ACHN (cell line): Measurements from ENCODE around the gene FARP2.
A peak's percentile ranks its signal among the peaks of the same experiment; 100 is the strongest.
"Not testable (repeated sequence)": the region's sequence is repeated elsewhere in the genome, so short reads cannot be mapped to it uniquely, and the experiment has no call there.

Experiments
- DNase-seq: peaks from one replicate; pipeline ENCODE4 v3.0.0-alpha.2; 2015
- in situ Hi-C: cut with HindIII; loops from 2 replicates; pipeline ENCODE4 v1.10.0; 2017; ENCODE audit warnings: low sequenced_read_pairs, low pct_ligation_motif_present, low pct_unique_long_range_greater_than_20kb

The FARP2 gene

GRCh38 chr2:241355983-241356870 is at the start of gene FARP2:
Gene FARP2, plus strand, starts transcription at chr2:241356285. Its CDS starts 16,823 bp downstream, at chr2:241373108.
- peak; percentile 99 for DNase-seq
- in situ Hi-C loops: no loop called here

- no peak for DNase-seq
Observed at GRCh38 chr2:241307055-241307454, 49.0 kb upstream of the FARP2 start.

GRCh38 chr2:241308267-241308666 is 47.8 kb upstream of the FARP2 start:
- DNase-seq: no peak
- in situ Hi-C loops: no loop called here

More at GRCh38 chr2:241307055-241307454, 49.0 kb upstream of the FARP2 start:
- in situ Hi-C loops: no loop called here

GRCh38 chr2:241308832-241309500 is 47.1 kb upstream of the FARP2 start:
- no peak for DNase-seq
- in situ Hi-C loops: no loop called here

GRCh38 chr2:241309684-241310117 is 46.4 kb upstream of the FARP2 start:
- in situ Hi-C loops: no loop called here
- DNase-seq: peak; percentile 42

DNA sequence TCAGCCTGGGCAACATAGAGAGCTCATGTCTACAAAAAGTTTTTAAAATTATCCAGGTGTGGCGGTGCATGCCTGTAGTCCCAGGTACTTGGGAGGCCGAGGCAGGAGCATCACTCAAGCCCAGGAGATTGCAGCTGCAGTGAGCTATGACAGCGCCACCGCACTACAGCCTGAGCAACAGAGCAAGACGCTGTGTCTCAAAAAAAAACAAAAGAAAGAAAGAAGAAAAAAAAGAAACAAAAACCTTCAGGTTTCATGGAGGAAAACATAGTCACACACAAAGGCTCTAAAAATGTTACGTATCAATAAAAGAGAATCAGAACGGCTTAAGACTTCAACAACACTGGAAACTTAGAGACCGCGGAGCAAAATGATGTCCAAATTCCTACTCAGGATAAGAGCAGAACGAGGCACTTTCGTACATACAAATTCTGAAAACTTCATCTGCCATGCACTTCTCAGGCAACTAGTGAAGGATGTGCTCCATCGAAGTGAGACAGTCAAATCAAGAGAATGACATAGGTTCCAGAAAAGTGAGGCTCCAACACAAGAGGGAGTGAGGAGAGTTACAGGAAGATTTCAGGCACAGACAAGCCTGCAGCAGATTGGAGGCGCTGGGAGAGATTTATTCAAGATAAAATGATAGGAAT is 45.0 kb upstream of the FARP2 start:
- in situ Hi-C loops: no loop called here
- DNase-seq: peak; percentile 24

DNA sequence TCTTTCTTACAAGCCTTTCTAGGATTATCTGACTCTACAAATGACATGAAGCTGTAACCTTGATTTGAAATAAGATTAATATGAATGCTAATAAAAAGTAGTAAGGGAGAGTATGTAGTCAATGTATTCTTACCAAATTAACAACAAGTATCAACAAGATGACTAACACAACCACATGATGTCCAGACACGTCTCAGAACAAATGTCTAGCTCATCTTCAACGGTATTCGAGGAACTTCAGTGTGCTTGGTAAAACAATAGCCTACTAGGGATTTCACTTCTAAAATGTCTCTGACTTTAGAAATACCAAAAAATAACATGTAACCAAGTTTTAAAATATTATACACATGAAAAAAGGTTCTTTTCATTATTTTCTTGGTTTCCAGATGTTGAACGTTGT is 44.0 kb upstream of the FARP2 start:
- in situ Hi-C loops: no loop called here
- no peak for DNase-seq

DNA sequence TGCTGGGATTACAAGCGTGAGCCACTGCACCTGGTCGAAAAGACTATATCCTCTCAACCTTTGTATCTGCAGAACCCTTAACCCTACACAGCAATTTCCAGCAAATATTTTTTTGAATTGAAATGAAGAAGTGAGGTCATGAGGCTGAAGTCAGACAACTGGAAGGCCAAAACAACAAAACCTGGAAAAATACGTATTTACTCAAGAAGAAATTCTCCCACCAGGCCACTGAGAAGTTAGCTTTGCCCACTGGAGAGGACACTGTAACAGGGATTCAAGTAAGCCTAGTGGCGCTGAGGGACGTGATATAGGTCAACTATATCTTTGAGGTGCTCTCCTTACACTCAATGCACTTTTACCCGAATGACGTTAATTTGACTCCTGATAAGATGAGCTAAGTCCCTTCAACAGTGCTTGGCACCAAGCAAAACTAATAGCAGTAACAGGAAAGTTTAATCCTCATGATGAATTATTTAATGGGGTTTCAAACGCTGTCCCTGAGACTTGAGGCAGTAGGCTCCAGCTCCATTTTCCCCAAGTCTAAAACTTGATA is 42.5 kb upstream of the FARP2 start:
- in situ Hi-C loops: no loop called here
- DNase-seq: no peak

GRCh38 chr2:241314226-241315092 is 41.6 kb upstream of the FARP2 start:
- DNase-seq: peak; percentile 81

DNA sequence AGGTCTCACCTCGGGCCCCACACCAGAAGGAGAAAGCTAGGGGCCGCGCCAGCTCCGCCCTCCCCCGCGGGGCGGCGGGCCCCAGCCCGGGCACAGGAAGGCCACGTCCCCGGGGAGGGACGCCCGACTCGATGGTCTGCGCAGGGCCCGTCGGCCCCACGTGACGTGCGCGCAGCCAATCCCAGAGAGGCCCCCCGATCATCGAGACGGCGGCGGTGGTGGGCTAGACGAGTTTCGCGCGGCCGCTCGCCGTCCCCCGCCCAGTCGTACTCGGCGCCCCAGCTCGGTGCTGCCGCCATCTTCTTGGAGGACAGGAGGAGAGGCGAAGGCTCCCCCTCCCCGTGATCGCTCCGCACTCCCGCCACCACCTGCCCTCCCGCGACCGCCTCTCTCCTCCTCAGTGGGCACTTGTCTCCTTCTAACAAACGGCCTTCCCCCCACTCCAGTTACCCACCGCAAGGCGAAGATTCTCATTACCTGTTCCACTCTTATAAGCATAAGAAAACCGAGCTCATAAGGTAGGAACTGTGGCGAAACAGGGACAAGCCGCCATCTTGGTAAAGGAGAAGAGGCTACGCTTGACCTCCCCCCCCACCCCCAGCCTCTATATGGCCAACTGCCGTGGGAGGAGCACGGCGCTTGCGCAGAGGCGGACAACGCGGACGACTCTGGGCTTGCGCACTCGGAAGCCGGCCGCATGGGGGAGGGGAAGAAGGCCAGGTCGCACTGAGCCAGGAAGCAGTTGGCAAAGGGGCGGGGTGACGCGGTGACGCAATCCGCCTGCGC is 40.8 kb upstream of the FARP2 start, which contains the start of gene HDLBP:
TSS of gene HDLBP (minus strand) at position 580 of the 786 bp plus-strand sequence. CDS start 48,803 bp downstream, outside the sequence.
- DNase-seq: peak; percentile 99
- in situ Hi-C loops: no loop called here

More at GRCh38 chr2:241314226-241315092, 41.6 kb upstream of the FARP2 start:
- in situ Hi-C loops: no loop called here

DNA sequence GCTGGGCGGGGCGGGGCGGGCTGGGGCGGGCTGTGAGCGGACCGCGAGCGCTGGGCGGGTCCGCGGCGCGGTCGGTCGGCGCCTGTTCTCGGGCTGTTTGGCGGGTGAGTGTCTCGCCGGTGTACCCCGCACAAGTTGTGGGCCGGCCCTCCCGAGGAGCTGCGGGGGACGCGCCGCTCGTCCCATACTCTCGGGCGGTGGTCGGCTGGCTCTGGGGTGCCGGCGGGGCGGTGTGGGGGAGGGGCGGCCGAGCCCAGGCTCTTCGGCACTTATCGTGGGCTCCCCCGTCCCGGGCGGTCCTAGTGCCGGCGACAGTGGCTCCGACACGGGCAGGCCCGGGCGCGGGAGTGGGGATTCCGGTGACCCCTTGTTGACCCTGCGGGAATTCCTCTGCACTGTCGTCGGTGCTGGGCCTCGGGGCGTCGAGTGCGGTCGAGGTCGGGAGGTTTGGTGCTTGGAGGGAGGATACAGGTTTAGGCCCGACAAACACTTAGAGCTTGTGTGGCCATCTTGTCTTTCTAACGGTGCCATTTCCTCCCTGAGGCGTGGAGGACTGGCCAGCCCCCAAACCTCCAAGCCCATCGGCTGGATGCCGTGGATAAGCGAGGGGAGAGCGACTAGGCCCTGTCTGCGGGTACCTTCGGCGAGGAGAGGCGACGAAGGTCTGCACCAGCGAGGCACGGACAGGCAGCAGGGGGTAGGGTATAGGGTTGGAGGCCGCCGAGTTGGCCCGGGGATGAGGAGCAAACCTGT is 40.0 kb upstream of the FARP2 start, which contains the start of gene SEPTIN2:
TSS of gene SEPTIN2 (plus strand) at position 47 of the 753 bp plus-strand sequence. CDS start 8,308 bp downstream, outside the sequence.
- in situ Hi-C loops: no loop called here
- DNase-seq: peak; percentile 56

DNA sequence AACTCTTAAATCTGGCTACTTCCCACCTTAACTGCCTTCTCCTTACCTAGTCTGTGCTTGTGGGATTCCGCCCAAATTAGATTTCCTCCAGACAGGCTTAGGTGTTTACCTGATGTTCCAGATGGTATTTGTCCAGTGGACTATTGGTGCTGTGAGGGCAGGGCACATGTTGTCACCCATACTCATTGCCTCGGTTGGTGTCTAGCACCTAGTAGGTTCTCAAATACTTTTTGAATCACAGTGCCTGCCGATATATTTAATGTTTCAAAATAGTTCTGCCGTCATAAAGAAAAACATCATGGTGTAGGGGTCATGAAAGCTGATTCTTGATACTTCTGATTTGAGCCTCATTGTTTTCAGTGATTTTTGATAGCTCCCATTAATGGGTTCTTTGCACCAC is 39.3 kb upstream of the FARP2 start:
- DNase-seq: no peak
- in situ Hi-C loops: no loop called here

- no peak for DNase-seq
Observed at GRCh38 chr2:241317391-241317790, 38.7 kb upstream of the FARP2 start.

DNA sequence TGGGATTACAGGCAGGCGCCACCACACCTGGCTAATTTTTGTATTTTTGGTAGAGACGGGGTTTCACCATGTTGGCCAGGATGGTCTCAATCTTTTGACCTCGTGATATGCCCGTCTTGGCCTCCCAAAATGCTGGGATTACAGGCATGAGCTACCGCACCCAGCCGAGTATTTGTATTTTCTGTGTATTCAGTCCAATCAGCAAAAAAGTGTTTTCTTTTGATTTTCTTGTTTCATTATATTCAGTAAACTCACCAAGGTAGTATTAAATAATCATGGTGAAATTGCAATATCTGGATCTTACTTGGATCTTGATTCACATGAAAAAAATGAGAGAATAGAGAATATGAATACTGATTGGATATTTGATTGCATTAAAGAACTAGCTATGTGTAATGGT is 37.3 kb upstream of the FARP2 start:
- DNase-seq, in situ Hi-C loops: not testable (repeated sequence)

More at GRCh38 chr2:241317391-241317790, 38.7 kb upstream of the FARP2 start:
- in situ Hi-C loops: no loop called here

GRCh38 chr2:241320394-241320793 is 35.7 kb upstream of the FARP2 start:
- in situ Hi-C loops: no loop called here
- no peak for DNase-seq

- in situ Hi-C loops: no loop called here
- no peak for DNase-seq
Observed at GRCh38 chr2:241321033-241321432, 35.1 kb upstream of the FARP2 start.
